IPS-20b (cell line): ENCODE measurements around the gene NUPR1.
"Not testable (repeated sequence)": the region's sequence is repeated elsewhere in the genome, so short reads cannot be mapped to it uniquely, and the experiment has no call there.

Source experiments
- H3K27ac ChIP-seq: one replicate; pipeline ENCODE4 v1.5.1; 2013; ENCODE audit warnings: low read length
- H3K27me3 ChIP-seq: 2 replicates; pipeline ENCODE4 v1.6.1; 2013; ENCODE audit warnings: mild to moderate bottlenecking, low read length, inconsistent platforms; ENCODE audit not compliant: insufficient read depth
- H3K36me3 ChIP-seq: 2 replicates; pipeline ENCODE4 v1.6.1; 2013; ENCODE audit warnings: low read depth, mild to moderate bottlenecking, inconsistent platforms, low read length, moderate library complexity; ENCODE audit not compliant: insufficient read depth
- H3K4me1 ChIP-seq: 2 replicates; pipeline ENCODE4 v1.6.1; 2013; ENCODE audit warnings: mild to moderate bottlenecking, control low read depth, inconsistent platforms, low read length, moderate library complexity; ENCODE audit not compliant: insufficient read depth
- H3K4me3 ChIP-seq: 2 replicates; pipeline ENCODE4 v1.5.1; 2013; ENCODE audit warnings: mild to moderate bottlenecking, low read length, inconsistent platforms
- H3K9ac ChIP-seq: 2 replicates; pipeline ENCODE4 v1.6.1; 2013; ENCODE audit warnings: low read depth, mild to moderate bottlenecking, inconsistent platforms, low read length, moderate library complexity
- H3K9me3 ChIP-seq: 2 replicates; pipeline ENCODE4 v1.6.1; 2013; ENCODE audit warnings: mild to moderate bottlenecking, low read depth, low read length, inconsistent platforms; ENCODE audit not compliant: insufficient read depth

The NUPR1 gene

DNA sequence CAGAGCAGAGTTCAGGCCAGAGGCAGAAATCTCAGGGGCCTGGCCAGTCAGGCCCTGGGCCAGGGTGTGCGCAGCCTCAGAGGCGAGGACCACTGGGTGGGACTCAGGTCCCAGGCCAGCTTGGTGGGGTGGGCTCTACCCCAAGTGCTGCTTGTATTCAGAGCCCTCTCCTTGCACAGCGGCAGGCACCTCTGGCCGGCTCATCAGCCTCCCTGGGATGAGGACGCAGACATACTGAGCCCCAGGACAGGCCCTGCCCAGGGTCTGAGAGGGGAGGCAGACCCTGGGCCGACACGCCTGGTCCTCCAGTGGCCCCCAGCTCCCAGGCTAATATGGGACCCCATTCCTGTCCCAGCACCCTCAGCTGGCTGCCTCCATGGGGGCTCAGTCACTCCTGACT is 24.5 kb downstream of the NUPR1 start:
- no peak overlapping the region for H3K4me3 ChIP-seq
- no peaks in the 10 kb centered on the region for H3K9me3 ChIP-seq
- no peak overlapping the region for H3K9ac ChIP-seq
- no peaks in the 10 kb centered on the region for H3K27me3 ChIP-seq
- no peaks in the 10 kb centered on the region for H3K36me3 ChIP-seq
- no peaks in the 10 kb centered on the region for H3K4me1 ChIP-seq
- no peak overlapping the region for H3K27ac ChIP-seq

DNA sequence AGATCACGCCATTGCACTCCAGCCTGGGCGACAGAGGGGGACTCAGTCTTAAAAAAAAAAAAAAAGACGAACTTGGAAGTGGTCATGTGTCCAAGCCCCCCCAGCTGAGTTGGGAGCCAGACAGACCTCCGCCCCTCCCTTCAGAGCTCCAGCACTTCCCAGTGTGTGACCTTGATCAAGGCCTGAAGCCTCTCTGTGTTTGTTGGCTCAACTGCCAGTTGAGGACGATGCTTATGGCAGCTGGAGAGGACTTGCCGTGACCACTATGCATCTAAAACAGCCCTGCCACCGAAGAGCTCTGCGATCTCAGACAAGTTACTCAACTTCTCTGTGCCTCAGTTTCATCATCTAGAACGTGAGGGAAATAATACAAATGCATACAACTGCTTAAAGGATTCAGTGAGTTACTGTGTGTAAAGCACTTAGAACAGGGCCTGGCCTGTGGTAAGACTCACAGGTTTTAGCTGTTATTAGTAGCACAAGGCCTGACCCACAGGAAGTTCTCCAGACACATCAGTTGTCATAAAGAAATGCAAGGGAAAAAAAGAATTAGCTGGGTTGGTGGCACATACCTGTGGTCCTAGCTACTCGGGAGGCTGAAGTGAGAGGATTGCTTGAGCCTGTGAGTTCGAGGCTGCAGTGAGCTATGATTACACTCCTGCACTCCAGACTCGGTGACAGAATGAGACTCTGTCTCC is 25.1 kb downstream of the NUPR1 start:
- Histone ChIP-seq H3K27me3 (no peaks in the 10 kb centered on the region), H3K4me1 (no peaks in the 10 kb centered on the region), H3K27ac (no peak overlapping the region), H3K9me3 (no peaks in the 10 kb centered on the region), H3K36me3 (no peaks in the 10 kb centered on the region), H3K9ac (no peak overlapping the region), H3K4me3 (no peak overlapping the region)

DNA sequence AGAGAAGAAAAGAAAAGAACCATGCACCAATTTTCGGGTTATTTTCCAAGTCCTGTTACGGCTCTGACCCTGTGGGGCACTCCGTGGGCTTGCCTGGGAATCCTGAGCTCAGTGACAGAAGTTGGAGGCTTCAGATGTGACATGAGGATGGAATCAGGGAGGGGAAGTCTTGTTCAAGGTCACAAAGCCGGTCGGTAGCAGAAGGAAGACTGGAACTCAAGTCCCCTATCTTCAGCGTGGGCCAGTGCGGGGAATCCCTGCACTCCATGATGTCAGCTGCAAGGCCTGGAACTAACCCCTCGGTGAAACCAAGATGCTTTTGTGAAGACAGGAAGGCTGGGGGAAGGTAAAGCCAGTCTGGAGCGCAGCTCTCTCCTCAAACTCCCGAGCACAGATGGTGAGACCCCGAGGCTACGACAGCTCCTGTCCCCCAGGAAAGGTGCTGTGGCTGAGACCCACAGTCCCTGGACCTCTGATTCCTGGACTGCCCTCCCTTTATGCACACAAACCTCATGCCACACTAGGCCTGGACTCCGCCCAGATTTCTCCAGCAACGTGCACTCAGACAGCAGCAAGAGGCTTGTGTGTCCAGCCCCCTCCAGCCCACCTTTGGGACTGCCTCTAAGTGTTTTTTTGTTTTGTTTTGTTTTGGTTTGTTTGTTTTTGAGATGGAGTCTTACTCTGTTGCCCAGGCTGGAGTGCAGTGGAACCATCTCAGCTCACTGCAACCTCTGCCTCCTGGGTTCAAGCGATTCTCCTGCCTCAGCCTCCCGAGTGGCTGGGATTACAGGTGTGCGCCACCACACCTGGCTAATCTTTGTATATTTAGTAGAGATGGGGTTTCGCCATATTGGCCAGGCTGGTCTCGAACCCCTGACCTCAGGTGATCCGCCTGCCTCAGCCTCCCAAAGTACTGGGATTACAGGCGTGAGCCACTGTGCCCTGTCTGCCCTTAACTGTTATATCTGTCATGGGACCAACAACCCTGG is 26.7 kb downstream of the NUPR1 start:
- no peak overlapping the region for H3K9ac ChIP-seq
- no peak overlapping the region for H3K4me3 ChIP-seq
- no peaks in the 10 kb centered on the region for H3K4me1 ChIP-seq
- no peaks in the 10 kb centered on the region for H3K27me3 ChIP-seq
- H3K36me3 ChIP-seq = no peaks in the 10 kb centered on the region
- H3K27ac ChIP-seq = no peak overlapping the region
- H3K9me3 ChIP-seq = no peaks in the 10 kb centered on the region

DNA sequence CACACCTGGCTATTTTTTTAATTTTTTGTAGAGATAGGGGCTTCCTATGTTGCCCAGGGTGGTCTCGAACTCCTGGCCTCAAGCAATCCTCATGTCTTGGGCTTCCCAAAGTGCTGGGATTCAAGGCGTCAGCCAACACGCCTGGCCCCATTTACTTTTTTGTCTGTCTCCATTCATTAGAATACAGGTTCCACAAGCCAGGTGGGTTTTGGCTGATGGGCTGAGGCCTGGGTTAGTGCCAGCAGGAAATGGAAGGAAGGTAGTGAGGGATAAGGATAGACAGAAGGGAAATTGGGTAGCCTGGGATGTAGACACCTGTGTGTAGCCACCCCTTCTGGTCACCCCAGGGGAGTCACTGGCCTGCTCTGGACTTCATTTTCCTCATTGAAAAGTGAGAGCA is 27.7 kb downstream of the NUPR1 start:
- H3K27ac ChIP-seq = no peak overlapping the region
- H3K4me3 ChIP-seq = no peak overlapping the region
- H3K36me3 ChIP-seq = no peaks in the 10 kb centered on the region
- no peaks in the 10 kb centered on the region for H3K9me3 ChIP-seq
- no peaks in the 10 kb centered on the region for H3K4me1 ChIP-seq
- H3K9ac ChIP-seq = no peak overlapping the region
- H3K27me3 ChIP-seq = no peaks in the 10 kb centered on the region

DNA sequence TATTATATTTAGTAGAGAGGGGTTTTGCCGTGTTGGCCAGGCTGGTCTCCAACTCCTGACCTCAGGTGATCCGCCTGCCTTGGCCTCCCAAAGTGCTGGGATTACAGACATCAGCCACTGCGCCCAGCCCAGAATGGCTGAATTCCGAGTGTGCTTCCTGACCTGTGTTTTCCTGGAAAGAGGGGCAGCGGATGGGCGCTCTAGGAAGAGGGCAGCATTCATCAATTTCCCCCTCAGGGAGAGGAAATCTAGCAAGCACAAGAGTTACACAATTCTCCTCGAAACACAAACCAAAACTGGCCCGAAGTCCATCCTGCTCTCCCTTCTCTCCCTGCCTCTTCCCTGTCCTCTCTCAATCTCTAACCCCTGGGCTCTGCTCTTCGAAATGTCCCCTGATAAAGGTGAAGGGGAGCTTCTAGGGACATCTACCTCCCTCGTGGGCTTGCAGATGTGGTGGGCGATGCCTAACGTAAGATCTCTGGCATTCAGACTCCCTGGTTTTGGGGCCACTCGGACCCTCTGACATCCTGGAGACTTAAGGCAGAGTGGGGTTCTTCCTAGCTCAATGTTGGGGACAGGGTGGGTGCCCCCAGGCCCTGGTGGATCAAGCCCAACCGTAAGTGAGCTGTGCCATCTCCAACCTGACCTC is 33.2 kb downstream of the NUPR1 start:
- no peaks in the 10 kb centered on the region for H3K27me3 ChIP-seq
- H3K4me1 ChIP-seq = no peaks in the 10 kb centered on the region
- no peak overlapping the region for H3K9ac ChIP-seq
- H3K4me3 ChIP-seq = no peak overlapping the region
- no peaks in the 10 kb centered on the region for H3K36me3 ChIP-seq
- H3K9me3 ChIP-seq = no peaks in the 10 kb centered on the region
- H3K27ac ChIP-seq = no peak overlapping the region

DNA sequence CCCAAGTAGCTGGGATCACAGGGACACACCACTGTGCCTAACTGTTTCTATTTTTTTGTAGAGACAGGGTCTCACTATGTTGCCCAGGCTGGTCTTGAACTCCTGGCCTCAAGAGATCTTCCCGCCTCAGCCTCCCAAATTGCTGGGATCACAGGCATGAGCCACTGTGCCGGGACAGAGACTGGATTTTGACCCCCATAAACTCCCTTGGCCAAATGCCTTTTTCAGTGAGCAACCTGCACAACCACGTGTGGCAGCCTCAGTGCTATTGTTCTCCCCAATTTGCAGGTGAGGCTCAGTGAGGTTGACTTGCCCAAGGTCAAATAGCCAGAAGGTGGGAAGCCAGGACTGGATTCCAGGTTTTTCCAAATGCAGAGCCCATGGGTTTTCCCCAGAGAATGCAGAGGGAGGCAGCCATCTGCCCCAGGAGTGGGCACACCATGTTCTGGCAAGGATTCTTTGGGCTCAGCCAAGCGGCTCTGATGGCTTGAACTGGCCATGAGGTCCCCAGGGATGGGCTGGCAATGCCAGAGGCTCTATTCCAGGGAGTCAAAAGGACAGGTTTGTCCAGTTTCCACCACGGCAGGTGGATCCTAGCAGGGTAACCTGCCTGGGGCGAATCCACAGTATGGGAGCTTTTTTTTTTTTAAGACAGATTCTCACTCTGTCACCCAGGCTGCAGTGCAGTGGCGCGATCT is 33.9 kb downstream of the NUPR1 start:
- Histone ChIP-seq H3K9ac (no peak overlapping the region), H3K4me3 (no peak overlapping the region), H3K36me3 (no peaks in the 10 kb centered on the region), H3K4me1 (no peaks in the 10 kb centered on the region), H3K9me3 (no peaks in the 10 kb centered on the region), H3K27ac (no peak overlapping the region), H3K27me3 (no peaks in the 10 kb centered on the region)

DNA sequence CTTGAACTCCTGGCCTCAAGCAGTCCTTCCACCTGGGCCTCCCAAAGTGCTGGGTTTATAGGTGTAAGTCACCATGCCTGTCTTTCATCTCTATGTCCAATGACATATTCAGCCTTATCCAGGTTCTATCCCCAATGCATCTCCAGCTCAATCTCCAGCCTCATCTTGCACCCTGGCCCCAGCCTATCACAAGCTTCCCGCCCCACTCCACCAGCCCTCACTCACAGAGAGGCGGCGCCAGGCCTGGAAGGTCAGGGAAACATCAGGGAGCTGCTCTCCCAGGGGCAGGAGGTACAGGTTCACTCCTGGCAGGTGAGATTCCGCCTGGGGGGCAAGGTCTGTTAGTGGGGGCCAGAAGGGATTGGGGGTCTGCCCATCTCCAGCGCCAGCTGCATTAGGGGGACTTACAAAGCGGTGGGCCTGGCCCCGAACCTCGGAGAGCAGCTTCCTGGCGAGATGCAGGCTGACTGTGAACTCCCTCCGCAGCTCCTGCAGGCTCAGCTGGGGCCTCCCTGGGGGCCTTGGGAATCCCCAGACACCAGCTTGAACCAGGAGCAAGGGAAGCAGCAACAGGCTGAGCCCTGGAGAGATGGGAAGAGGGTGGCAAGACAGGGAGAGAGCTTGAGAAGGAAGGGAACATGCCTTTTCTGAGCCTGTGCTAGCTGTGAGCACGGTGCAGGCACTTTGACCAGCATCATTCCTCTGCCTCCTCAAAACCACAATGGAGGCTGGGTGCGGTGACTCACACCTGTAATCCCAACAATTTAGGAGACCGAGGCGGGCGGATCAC is 35.1 kb downstream of the NUPR1 start:
- Histone ChIP-seq H3K4me1 (no peaks in the 10 kb centered on the region), H3K27ac (no peak overlapping the region), H3K9ac (no peak overlapping the region), H3K27me3 (no peaks in the 10 kb centered on the region), H3K36me3 (no peaks in the 10 kb centered on the region), H3K9me3 (no peaks in the 10 kb centered on the region), H3K4me3 (no peak overlapping the region)

DNA sequence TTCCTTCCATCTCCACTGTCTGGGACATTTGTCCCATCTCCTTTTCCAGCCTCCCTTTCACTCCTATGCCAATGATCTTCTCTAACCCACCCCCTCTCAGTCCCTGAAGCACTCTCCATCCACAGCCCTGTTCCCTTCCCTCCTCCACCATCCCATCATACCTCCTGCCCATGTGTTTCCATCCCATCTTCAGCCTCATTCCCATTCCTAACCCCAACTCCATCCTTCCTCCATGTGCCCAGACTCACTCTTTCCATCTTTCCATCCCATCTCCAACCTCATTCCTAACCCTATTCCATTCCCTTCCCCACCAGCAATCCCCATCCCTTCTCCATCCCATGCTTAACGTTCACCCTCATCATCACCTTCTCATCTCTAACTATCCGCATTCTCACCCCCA is 36.5 kb downstream of the NUPR1 start:
- Histone ChIP-seq H3K36me3 (no peaks in the 10 kb centered on the region), H3K9me3 (no peaks in the 10 kb centered on the region), H3K9ac (no peak overlapping the region), H3K4me3 (no peak overlapping the region), H3K27me3 (no peaks in the 10 kb centered on the region), H3K27ac (no peak overlapping the region), H3K4me1 (no peaks in the 10 kb centered on the region)

DNA sequence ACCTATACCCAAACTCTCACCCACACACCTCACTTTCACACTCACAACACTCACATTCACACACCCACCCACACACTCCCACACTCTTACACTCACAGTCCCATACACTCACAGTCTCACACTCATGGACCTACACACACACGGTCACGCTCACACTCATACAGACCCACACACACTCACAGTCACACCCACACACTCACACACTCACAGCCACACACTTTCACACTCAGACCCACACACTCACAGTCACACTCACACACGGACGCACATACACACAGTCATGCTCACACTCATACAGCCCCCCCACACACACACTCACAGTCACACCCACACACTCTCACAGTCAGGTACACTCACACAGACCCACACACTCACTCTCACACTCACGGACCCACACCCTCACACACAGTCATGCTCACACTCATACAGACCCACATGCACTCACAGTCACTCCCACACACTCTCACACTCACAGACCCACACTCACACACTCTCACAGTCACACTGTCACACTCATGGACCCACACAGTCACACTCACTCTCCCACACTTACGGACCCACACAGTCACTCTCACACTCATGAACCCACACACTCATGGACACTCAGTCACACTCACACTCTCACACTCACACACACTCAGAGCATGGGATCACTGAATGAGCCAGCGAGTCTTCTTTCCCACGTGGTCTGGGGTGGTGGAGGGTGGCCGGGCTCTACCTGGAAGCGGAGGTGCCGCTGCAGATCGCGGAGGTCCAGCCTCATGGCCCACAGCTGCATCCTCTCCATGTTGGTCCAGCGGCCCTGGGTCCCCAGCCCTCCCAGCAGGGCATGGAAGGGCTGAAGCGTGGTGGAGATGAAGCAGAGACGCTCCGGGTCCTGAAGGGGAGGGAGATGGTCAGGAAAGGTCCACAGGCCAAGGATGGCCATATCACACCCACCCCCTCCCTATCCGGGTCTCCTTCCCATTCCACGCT is 37.2 kb downstream of the NUPR1 start:
- Histone ChIP-seq H3K36me3 (no peaks in the 10 kb centered on the region), H3K9ac (no peak overlapping the region), H3K9me3 (no peaks in the 10 kb centered on the region), H3K4me1 (no peaks in the 10 kb centered on the region), H3K27me3 (no peaks in the 10 kb centered on the region), H3K27ac (no peak overlapping the region), H3K4me3 (no peak overlapping the region)

DNA sequence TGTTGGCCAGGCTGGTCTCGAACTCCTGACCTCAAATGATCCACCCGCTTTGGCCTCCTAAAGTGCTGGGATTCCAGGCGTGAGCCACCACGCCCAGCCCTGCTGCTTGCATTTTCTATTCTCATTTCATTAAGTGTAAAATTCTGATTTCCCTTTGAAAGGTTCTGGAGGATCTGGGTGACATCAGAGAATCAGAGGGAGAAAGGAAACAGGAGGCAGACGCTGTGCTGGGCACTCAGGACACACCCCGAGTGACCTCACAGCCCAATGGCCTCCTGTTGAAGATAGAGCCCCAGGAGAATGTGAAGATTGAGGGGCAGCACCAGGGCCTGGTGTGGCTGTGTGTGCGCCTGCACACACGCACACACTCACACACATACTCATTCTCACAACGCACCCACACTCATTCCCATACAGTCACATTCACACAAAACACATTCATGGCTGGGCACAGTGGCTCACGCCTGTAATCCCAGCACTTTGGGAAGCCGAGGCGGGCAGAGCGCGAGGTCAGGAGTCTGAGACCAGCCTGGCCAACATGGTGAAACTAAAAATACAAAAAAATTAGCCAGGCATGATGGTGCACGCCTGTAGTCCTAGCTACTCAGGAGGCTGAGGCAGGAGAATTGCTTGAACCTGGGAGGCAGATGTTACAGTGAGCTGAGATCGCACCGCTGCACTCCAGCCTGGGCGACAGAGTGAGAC is 38.1 kb downstream of the NUPR1 start:
- H3K27me3 ChIP-seq, H3K4me3 ChIP-seq, H3K27ac ChIP-seq, H3K9ac ChIP-seq, H3K4me1 ChIP-seq, H3K9me3 ChIP-seq, H3K36me3 ChIP-seq: not testable (repeated sequence)
